Thyroid gland (tissue), 4 donors: Measurements from ENCODE around the gene ANKRD40. TPM values are rescaled to one million over a fixed set of nuclear protein-coding genes. Genes with fewer than 3 reads are reported as not detected.

Source experiments
- DNase-seq, 2 donors: peaks; one replicate each; pipeline ENCODE4 v3.0.0-alpha.2; 2019
- H3K27ac ChIP-seq, 3 donors: fragments of 200-600 bp; sonication (generic); 1 replicate in 2 of 3; 2 replicates in 1 of 3; pipeline ENCODE4 v1.5.1; 2016 to 2019; ENCODE audit warnings: mild to moderate bottlenecking in 1 of 3, moderate library complexity in 1 of 3
- H3K27me3 ChIP-seq: fragments of 200-600 bp; sonication (generic); one replicate; pipeline ENCODE4 v1.5.1; 2019
- H3K36me3 ChIP-seq, 2 donors: fragments of 200-600 bp; sonication (generic); one replicate each; pipeline ENCODE4 v1.5.1; 2016 to 2019
- H3K4me1 ChIP-seq, 2 donors: fragments of 200-600 bp; sonication (generic); one replicate each; pipeline ENCODE4 v1.5.1; 2017 to 2019
- H3K4me3 ChIP-seq, 3 donors: fragments of 200-600 bp; sonication (generic); replicated peaks in 1 of 3; 1 replicate in 2 of 3; 2 replicates in 1 of 3; pipeline ENCODE4 v1.5.1; 2016; ENCODE audit warnings: mild to moderate bottlenecking in 1 of 3
- H3K9me3 ChIP-seq: fragments of 200-600 bp; sonication (generic); one replicate; pipeline ENCODE4 v1.5.1; 2017
- POLR2A ChIP-seq, 2 donors: fragments of 450-650 bp; IDR thresholded peaks; one replicate each; pipeline ENCODE4 v1.6.1; 2017; ENCODE audit warnings: antibody characterized with exemption in 2 of 2, mild to moderate bottlenecking in 2 of 2, moderate library complexity in 1 of 2
- WGBS, 2 donors: methylation state at CpG; one replicate each; pipeline ENCODE4 v1.1.5; 2017; 5-methylcytosine and 5-hydroxymethylcytosine counted together
- intact Hi-C: fragments of 100-400 bp; cut with DNase I; formaldehyde crosslinking; loops from one replicate; pipeline ENCODE4 v1.15.1; 2023
- total RNA-seq, 4 donors: library from RNA; depleted of rRNA; stranded (reverse); fragments of >200 nt; gene quantifications; one replicate each; pipeline ENCODE4 v1.2.3, GENCODE V29; 2016
- TF ChIP-seq, protein P1 (sequence below), 6 experiments: fragments of 200-600 bp in 3 of 6; fragments of 450-650 bp in 3 of 6; sonication (generic) in 3 of 6; IDR thresholded peaks; one replicate each; pipeline ENCODE4 v1.5.1; 2016 to 2019; ENCODE audit warnings: antibody characterized with exemption in 6 of 6, mild to moderate bottlenecking in 2 of 6, inconsistent platforms in 1 of 6, moderate library complexity in 1 of 6

The ANKRD40 gene
- total RNA-seq, 4 donors from 2014 or later: 29.4 to 40.2 (median 35.1) TPM

DNA sequence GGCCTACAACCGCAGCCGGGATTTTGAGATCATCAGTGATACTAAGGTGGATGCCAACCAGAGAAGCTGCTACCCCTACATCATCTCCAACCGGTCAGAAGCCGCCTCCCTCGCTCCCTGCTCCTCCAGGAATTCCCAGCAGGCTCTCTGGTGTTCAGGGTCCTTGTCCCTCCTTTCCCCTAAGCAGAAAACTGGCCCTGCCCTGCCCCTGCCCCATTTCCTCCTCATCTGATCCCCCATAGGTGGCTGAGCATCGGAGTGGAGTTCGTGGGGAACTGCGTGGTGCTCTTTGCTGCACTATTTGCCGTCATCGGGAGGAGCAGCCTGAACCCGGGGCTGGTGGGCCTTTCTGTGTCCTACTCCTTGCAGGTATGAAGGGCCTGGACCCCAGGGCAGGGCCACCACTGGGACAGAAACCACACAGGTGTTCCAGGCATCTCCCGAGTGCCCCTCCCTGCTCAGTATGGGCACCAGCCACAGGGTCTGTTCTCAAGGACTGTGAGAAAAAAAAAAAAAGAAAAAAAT lies 29.8 kb downstream of the ANKRD40 start:
- Histone ChIP-seq H3K27me3 (no peaks in the 10 kb centered on the region), H3K4me3 (no peak overlapping the region), H3K27ac (no peak overlapping the region), H3K36me3 (no peaks in the 10 kb centered on the region), H3K9me3 (no peaks in the 10 kb centered on the region), H3K4me1 (no peaks in the 10 kb centered on the region)
- 86 to 91% methylated on average over 12 of the region's 12 CpGs for WGBS, 2 donors
- TF ChIP-seq, protein P1, sequence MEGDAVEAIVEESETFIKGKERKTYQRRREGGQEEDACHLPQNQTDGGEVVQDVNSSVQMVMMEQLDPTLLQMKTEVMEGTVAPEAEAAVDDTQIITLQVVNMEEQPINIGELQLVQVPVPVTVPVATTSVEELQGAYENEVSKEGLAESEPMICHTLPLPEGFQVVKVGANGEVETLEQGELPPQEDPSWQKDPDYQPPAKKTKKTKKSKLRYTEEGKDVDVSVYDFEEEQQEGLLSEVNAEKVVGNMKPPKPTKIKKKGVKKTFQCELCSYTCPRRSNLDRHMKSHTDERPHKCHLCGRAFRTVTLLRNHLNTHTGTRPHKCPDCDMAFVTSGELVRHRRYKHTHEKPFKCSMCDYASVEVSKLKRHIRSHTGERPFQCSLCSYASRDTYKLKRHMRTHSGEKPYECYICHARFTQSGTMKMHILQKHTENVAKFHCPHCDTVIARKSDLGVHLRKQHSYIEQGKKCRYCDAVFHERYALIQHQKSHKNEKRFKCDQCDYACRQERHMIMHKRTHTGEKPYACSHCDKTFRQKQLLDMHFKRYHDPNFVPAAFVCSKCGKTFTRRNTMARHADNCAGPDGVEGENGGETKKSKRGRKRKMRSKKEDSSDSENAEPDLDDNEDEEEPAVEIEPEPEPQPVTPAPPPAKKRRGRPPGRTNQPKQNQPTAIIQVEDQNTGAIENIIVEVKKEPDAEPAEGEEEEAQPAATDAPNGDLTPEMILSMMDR (IDR thresholded peaks at IDR 0.05): no peak
- no peak for TF ChIP-seq POLR2A (IDR thresholded peaks at IDR 0.05)
- DNase-seq: no peak
- intact Hi-C loops: no loop called here

DNA sequence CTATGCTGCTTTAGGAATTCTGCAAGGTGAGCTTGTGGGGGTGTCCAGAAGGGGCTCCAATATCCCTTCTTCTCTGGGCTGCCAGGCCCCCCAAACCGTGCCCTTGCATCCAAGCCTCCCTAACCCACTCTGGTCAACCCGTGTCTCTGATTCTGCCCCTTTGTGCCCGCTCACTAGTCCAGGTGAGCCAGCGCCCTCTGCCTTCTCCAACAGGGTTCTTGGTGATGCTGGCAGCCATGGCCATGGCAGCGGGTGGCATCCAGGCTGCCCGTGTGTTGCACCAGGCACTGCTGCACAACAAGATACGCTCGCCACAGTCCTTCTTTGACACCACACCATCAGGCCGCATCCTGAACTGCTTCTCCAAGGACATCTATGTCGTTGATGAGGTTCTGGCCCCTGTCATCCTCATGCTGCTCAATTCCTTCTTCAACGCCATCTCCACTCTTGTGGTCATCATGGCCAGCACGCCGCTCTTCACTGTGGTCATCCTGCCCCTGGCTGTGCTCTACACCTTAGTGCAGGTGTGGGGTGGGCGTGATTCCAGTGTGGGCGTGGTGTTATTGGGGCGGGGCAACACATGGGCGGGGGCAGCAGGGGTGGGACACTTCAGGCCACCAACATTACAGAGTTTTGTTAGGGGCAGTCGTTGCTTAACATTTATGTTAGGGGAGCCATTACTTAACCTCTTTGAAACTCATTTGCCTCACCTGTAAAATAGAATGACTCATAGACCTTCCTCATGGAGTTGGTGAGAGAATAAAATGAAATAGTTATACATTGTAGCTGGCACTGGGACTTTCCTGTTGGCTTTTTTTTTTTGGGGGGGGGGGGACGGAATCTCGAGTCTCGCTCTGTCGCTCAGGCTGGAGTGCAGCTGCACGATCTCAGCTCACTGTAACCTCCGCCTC lies 31.4 kb downstream of the ANKRD40 start:
- Histone ChIP-seq H3K9me3 (no peaks in the 10 kb centered on the region), H3K27me3 (no peaks in the 10 kb centered on the region), H3K27ac (no peak overlapping the region), H3K4me1 (no peaks in the 10 kb centered on the region), H3K36me3 (no peaks in the 10 kb centered on the region), H3K4me3 (no peak overlapping the region)
- WGBS, 2 donors: 87 to 92% methylated on average over 22 to 24 of the region's 24 CpGs
- DNase-seq: no peak
- intact Hi-C loops: no loop called here
- TF ChIP-seq POLR2A (IDR thresholded peaks at IDR 0.05): no peak
- TF ChIP-seq, protein P1 (IDR thresholded peaks at IDR 0.05): no peak

DNA sequence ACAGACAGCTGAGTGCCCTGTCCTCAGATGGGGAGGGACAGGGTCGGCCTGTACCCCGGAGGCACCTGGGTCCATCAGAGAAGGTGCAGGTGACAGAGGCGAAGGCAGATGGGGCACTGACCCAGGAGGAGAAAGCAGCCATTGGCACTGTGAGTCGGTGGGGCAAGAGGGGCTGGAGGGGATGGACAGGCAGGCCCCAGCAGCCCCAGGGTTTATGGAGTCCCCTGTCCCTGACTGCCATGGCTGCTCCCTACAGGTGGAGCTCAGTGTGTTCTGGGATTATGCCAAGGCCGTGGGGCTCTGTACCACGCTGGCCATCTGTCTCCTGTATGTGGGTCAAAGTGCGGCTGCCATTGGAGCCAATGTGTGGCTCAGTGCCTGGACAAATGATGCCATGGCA lies 32.1 kb downstream of the ANKRD40 start:
- no peaks in the 10 kb centered on the region for H3K4me1 ChIP-seq
- no peak for TF ChIP-seq POLR2A (IDR thresholded peaks at IDR 0.05)
- TF ChIP-seq, protein P1 (IDR thresholded peaks at IDR 0.05): no peak
- no peaks in the 10 kb centered on the region for H3K9me3 ChIP-seq
- H3K27ac ChIP-seq: no peak overlapping the region
- H3K4me3 ChIP-seq: no peak overlapping the region
- DNase-seq: no peak
- no peaks in the 10 kb centered on the region for H3K27me3 ChIP-seq
- 95 to 99% methylated on average over 7 of the region's 7 CpGs for WGBS, 2 donors
- H3K36me3 ChIP-seq: no peaks in the 10 kb centered on the region
- intact Hi-C loops: no loop called here

DNA sequence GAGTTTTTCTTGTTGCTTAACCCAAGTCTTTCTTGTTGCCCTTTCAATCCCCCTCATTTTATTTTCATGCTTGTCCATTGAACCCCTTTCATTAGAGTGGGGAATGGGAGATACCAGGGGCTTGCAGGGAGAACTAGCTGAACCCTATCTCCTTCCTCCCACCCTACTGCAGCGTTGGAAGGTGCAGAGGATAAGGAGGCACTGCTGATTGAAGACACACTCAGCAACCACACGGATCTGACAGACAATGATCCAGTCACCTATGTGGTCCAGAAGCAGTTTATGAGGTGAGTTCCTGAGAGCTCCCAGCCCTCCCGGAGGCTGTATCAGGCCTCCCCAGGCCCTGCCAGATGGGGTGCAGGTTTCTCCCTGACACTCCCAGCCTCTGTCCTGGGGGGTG lies 32.5 kb downstream of the ANKRD40 start:
- no peaks in the 10 kb centered on the region for H3K36me3 ChIP-seq
- intact Hi-C loops: no loop called here
- H3K4me3 ChIP-seq: no peak overlapping the region
- no peaks in the 10 kb centered on the region for H3K9me3 ChIP-seq
- no peak overlapping the region for H3K27ac ChIP-seq
- WGBS, 2 donors: 59 to 68% methylated on average over 3 of the region's 3 CpGs
- no peaks in the 10 kb centered on the region for H3K27me3 ChIP-seq
- no peaks in the 10 kb centered on the region for H3K4me1 ChIP-seq
- no peak for TF ChIP-seq POLR2A (IDR thresholded peaks at IDR 0.05)
- TF ChIP-seq, protein P1 (IDR thresholded peaks at IDR 0.05): no peak
- DNase-seq: no peak
